ENCODE data around the gene SMYD2.

The SMYD2 gene

GRCh38 chr1:214354440-214355148 lies 73.6 kb downstream of the SMYD2 start:
- DNase-seq = no peak

GRCh38 chr1:214360116-214360515 lies 79.2 kb downstream of the SMYD2 start:
- no peak for DNase-seq

- no peak for DNase-seq
These were observed 79.7 kb downstream of the SMYD2 start for GRCh38 chr1:214360525-214361164.

GRCh38 chr1:214361636-214362035 lies 80.7 kb downstream of the SMYD2 start:
- DNase-seq = no peak

DNA sequence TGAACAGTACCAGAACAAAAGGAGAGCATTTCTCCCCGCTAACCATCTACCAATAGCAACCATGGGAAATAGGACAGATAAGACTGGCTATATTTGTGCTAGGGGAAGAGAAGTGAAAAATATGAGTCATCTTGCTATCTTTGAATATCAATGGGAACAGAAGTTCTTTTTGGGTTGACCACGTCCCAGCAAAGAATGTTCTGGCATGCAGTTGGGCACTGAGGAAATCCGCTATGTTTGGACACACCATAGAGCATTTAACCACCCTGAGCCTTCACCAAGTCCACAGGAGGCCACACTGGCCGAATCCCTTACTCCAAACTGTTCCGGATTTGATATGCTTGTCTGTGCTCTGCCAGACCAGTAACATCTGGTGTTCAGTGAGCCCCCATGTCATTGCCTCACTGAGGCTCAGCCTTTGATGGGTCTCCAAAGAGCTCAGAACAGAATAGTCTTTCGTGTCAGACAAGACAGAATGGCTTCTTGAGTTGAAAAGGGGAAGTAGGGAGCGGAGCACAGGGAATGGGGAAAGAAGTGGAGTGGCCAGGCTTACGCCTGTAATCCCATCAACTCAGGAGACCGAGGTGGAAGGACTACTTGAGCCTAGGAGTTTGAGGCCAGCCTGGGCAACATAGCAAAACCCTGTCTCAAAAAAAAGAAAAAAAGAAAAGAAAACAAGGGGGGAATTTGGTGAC lies 81.4 kb downstream of the SMYD2 start:
- DNase-seq = peak in 4 of 56 donors; percentile 2 to 9 (median 7)

DNA sequence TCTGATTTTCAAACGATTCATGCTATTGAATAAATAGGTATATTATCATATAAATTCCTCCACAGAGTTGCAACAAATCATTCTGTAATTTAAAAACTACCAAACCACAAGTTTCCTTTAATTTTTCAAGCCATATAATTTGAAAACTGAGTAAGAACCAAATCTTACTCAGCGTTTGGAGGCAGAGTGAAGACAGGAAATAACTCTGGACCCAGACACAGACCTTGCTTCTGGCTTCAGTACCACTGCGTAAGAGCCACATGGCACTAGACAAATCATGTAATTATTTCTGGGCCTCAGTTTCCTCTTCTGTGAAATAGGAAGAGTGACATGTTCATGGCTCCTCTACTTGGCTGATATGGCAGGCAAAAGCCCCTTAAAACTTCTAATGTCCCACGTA lies 82.4 kb downstream of the SMYD2 start:
- DNase-seq = no peak

GRCh38 chr1:214364386-214364785 lies 83.4 kb downstream of the SMYD2 start:
- DNase-seq = peak in 2 of 56 donors; percentile 5 to 21

- DNase-seq = no peak
These were observed 83.9 kb downstream of the SMYD2 start for GRCh38 chr1:214364786-214365295.

- no peak for DNase-seq
These were observed 86.9 kb downstream of the SMYD2 start for GRCh38 chr1:214367841-214368240.

GRCh38 chr1:214369364-214369763 lies 88.4 kb downstream of the SMYD2 start:
- DNase-seq = no peak

DNA sequence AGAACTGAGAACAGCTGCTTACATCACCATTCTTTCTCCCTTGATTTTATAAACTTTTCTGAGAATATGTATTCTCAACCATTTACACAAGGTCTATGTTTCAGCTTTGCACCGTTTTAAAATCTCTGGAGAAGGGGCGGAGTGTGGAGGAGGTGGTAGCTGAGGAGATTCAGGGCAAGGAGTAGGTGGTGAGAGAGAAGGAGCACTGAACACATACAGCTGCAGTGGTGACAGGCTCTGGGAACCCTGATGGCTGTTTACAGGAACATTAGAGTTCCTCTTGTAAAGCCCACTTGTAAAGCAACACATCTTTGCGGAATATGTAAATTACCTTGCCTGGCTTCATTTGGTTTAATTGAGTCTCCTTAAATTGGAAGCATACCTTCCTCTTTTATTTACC lies 89.7 kb downstream of the SMYD2 start:
- DNase-seq = peak in 6 of 56 donors; percentile 3 to 32 (median 14)

DNA sequence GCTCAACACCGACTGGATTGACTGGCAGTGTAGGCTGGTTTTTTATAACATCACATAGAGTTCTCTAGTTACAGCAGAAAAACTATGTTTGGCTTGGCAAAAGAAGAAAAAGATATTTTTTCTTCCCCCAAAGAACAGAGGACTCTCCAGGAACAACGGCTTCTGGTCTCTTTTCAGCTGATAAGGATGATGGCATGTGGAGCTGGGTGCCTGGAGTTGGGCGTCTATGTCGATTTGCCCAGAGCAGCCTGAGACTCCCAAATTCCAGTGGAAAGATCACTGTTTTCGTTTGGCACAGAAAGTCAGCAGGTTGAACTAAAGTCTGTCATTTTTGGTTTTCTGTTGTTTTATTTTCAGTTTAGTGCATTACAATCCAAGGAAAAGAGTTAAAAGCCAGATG lies 91.1 kb downstream of the SMYD2 start:
- no peak for DNase-seq

GRCh38 chr1:214377485-214377884 lies 96.5 kb downstream of the SMYD2 start:
- DNase-seq = no peak

DNA sequence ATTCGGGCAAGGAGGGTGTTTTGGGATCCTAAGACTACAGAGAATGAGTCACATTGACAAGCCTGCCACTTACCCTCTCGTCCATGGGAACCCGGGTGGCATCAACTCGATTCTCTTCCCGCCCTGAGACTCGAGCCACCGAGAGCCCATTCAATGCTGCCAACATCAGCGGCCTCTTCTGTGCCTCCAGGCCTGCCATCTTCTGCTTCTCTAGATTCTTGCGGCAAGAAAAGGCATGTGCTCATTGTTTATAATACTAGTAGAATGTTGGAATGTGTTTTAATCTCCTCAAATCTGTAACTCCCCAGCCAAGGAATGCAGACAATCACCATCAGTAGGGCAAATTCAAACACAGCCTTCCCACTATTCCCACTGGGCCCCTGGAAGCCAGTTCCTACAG lies 96.9 kb downstream of the SMYD2 start:
- DNase-seq = no peak

- no peak for DNase-seq
These were observed 97.5 kb downstream of the SMYD2 start for GRCh38 chr1:214378492-214378891.

DNA sequence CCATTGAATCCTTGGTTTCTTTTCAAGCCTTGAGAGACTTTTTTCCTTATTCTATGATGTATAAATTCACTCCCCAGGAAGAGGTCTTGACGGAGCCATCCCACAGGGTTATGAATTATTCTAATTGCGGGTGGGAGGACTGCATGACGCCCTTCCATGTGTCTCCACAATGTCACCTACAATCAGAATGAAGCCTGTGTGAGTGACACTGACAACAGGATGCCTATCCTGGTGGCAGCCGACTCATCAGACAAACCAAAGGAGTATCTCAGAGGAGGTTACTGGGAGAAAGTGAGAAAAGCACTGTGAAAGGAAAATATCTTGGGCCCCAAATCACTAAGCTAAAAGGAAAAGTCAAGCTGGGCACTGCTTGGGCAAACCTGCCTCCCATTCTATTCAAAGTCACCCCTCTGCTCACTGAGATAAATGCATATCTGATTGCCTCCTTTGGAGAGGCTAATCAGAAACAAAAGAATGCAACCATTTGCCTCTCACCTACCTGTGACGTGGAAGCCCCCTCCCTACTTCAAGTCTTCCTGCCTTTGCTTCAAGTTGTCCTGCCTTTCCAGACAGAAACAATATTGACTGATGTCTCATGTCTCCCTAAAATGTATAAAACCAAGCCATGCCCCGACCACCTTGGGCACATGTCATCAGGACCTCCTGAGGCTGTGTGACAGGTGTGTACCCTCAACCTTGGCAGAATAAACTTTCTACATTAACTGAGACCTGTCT lies 98.4 kb downstream of the SMYD2 start:
- no peak for DNase-seq

DNA sequence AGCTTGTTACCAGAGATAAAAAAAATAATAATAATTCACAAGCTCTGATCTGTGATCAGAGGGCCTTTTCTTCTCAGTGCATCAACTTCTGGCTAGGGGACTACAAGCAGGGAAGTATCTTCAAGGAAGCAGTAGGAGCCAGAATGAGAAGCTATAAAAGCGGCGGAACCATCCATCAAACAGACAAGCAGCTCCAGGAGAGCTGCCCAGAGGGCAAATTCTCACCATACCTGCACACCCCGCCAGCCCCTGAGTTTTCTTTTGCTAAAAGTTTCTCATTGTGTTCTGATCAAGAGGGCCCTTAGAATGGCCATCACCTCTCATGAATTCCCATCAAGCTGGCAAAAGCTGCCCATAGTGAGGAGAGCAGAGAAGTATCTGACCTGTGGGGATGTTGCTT lies 99.4 kb downstream of the SMYD2 start:
- no peak for DNase-seq

DNA sequence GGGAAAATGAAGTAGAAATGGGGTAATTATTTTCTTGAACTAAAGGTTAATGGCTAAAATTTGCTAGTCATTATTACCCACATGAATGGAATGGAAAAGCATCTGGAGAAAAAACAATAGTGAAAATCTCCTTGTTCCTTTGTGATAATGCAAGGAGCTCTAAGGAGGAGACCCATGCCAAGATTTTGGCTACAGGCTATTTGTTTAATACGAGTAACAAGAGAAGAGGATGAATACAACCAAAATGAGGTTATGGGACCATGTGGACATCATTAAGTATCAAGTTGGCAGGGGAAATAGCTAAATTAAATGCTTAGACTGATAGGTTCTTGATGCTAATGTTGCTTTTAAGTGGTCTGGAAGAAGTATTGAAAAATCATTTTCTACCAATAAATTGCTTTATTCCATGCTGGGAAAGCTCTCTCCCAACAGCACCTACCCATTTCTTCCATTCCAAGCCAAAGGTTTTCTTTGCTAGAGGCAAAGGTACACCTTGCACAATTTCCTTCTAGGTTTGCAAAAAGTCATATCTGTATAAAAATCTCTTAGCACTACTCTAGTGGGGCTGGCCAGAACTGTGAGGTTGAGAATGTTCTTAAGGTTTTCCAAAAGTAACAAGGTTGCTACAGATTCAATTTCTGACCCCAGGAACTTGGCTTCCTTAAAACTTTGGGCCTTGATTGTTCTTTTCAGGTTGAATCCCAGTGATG lies 100.2 kb downstream of the SMYD2 start:
- no peak for DNase-seq

DNA sequence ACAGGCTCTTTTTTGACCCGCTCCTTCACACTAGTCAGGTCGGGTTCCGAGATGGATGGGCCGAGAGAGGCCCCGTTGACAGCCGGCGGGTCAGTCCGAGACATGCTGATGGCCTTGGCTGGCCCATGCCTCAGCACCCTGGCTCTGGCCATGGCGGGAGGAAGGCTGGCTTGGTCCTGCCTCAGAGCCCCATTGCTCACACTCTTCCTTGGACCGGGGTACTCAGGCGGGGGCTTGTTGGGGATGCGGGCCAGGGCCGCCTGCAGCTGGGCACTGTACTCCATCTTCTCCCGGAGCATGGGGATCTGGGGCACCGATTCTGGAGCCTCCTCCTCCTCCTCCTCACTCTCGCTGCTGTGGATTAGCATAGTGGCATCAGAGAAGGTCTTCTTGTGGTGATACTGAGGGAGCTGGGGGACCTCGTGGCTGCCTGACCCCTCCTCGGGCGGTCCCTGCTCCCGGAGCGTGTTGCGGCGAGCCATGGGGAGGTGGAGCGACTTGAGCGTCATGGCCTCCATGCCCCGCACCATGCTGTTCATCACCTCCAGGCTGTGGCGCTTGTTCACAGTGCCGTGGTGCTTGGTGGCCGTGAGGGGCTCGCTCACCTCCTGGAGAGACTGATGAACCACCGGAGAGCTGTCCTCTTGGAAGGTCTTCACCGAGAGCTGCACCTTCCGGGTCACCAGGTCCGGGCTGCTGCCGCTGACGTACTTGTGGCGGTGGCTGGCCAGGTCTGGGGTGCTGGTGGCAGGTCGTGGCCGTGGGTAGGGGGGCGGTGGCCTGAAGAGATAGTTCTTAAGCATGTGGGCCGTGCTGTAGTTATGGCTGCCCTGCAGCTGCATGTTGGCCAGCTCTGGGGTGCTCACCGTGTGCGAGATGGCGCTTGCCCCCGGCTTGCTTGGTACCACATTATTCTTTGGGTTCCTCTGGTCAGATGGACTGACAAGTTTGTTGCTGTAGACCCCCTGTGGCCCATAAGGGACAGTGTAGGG lies 102.7 kb downstream of the SMYD2 start:
- no peak for DNase-seq
